OCI-LY7 (cell line): ENCODE results near the gene NUDT6. TPM values are rescaled to one million over a fixed set of nuclear protein-coding genes. Genes with fewer than 3 reads are reported as not detected.

Experiments used
- BruUV-seq: library from RNA; stranded (reverse); fragments of 400-500 nt; replicated peaks from 2 replicates; lab custom pipeline; 2021; lab: Mats Ljungman, UMichigan
- CTCF ChIA-PET: fragments of 300-600 bp; sonication (Branson Sonifier 250); formaldehyde crosslinking; loops from one replicate; lab custom pipeline; 2022; ENCODE audit warnings: antibody characterized with exemption; ENCODE audit not compliant: unreplicated experiment; lab: Charles Lee
- POLR2A ChIA-PET: fragments of 300-600 bp; sonication (Branson Sonifier 250); formaldehyde crosslinking; loops from one replicate; lab custom pipeline; 2022; ENCODE audit warnings: antibody characterized with exemption; lab: Charles Lee
- DNase-seq: peaks from one replicate; pipeline ENCODE4 v3.0.0-alpha.2; 2015; ENCODE audit warnings: low spot score
- H2AFZ ChIP-seq: fragments of 200-600 bp; sonication (generic), shearing (Covaris generic); 2 replicates; pipeline ENCODE4 v1.6.1; 2014; ENCODE audit warnings: mild to moderate bottlenecking, antibody characterized with exemption, low read length, moderate library complexity
- H3K27ac ChIP-seq: fragments of 200-600 bp; sonication (generic); 2 replicates; pipeline ENCODE4 v1.5.1; 2014; ENCODE audit warnings: mixed run types, low read depth, mild to moderate bottlenecking, moderate library complexity, low read length, inconsistent platforms; ENCODE audit not compliant: poor library complexity, severe bottlenecking
- H3K36me3 ChIP-seq: fragments of 200-600 bp; sonication (generic); 2 replicates; pipeline ENCODE4 v1.6.1; 2014; ENCODE audit warnings: mild to moderate bottlenecking, antibody characterized with exemption, low read length, moderate library complexity, mixed read lengths; ENCODE audit not compliant: insufficient read depth
- H3K4me1 ChIP-seq: fragments of 200-600 bp; sonication (generic); 2 replicates; pipeline ENCODE4 v1.5.1; 2014; ENCODE audit warnings: mild to moderate bottlenecking, low read length; ENCODE audit not compliant: insufficient read depth, poor library complexity, severe bottlenecking
- H3K4me2 ChIP-seq: fragments of 200-600 bp; sonication (generic); 2 replicates; pipeline ENCODE4 v1.6.1; 2014; ENCODE audit warnings: mild to moderate bottlenecking, low read length
- H3K4me3 ChIP-seq: fragments of 200-600 bp; sonication (generic); 2 replicates; pipeline ENCODE4 v1.5.1; 2014; ENCODE audit warnings: mild to moderate bottlenecking, low read depth, low read length; ENCODE audit not compliant: poor library complexity, severe bottlenecking
- H3K79me2 ChIP-seq: fragments of 200-600 bp; sonication (generic); 2 replicates; pipeline ENCODE4 v1.6.1; 2016; ENCODE audit warnings: low read depth, mild to moderate bottlenecking, low read length, moderate library complexity, mixed read lengths; ENCODE audit not compliant: insufficient read depth
- H3K9me2 ChIP-seq: fragments of 200-600 bp; sonication (generic); 2 replicates; pipeline ENCODE4 v1.6.1; 2016; ENCODE audit warnings: mild to moderate bottlenecking, low read length, mixed read lengths; ENCODE audit not compliant: insufficient read depth
- H3K9me3 ChIP-seq: fragments of 200-600 bp; sonication (generic); 2 replicates; pipeline ENCODE4 v1.6.1; 2014; ENCODE audit warnings: mild to moderate bottlenecking, mixed run types, low read length, mixed read lengths
- H4K20me1 ChIP-seq: fragments of 200-600 bp; sonication (generic); 2 replicates; pipeline ENCODE4 v1.6.1; 2014; ENCODE audit warnings: mild to moderate bottlenecking, antibody characterized with exemption, low read length, moderate library complexity, mixed read lengths; ENCODE audit not compliant: insufficient read depth
- CTCF ChIP-seq: fragments of 200-600 bp; sonication (generic); conservative IDR thresholded peaks from 2 replicates; pipeline ENCODE4 v1.5.1; 2014; ENCODE audit warnings: mild to moderate bottlenecking, antibody characterized with exemption, low read length, moderate library complexity, mixed read lengths
- EZH2phosphoT487 ChIP-seq: fragments of 200-600 bp; sonication (generic); IDR thresholded peaks from 2 replicates; pipeline ENCODE4 v1.6.1; 2018; ENCODE audit warnings: low read depth, borderline replicate concordance, mild to moderate bottlenecking, mixed run types, antibody characterized with exemption, low read length, moderate library complexity, mixed read lengths
- intact Hi-C: fragments of 100-400 bp; cut with micrococcal nuclease; formaldehyde crosslinking; loops from one replicate; pipeline ENCODE4 v1.10.0; 2022; ENCODE audit not compliant: unreplicated experiment
- total RNA-seq, 2 experiments: library from RNA; depleted of rRNA in 1 of 2; stranded (reverse); fragments of >200 nt in 1 of 2; shearing (Covaris generic) in 1 of 2; gene quantifications; 2 replicates each; pipeline ENCODE4 v1.2.3, GENCODE V29; 2014 to 2022

The NUDT6 gene
- total RNA-seq, 2 experiments from 2014 or later: 15.9 to 18.3 TPM

- no peak overlapping the region for H3K27ac ChIP-seq
- H3K36me3 ChIP-seq: peaks cover 3% of the 10 kb centered on the region; the same call in 1 of the 2 replicates
- H2AFZ ChIP-seq: no peak overlapping the region
- intact Hi-C loops: no loop called here
- no peaks in the 10 kb centered on the region for H3K4me1 ChIP-seq
- H3K9me3 ChIP-seq: no peaks in the 10 kb centered on the region
- no peaks in the 10 kb centered on the region for H4K20me1 ChIP-seq
- no peak overlapping the region for H3K4me2 ChIP-seq
- H3K4me3 ChIP-seq: no peak overlapping the region
- no peaks in the 10 kb centered on the region for H3K9me2 ChIP-seq
- TF ChIP-seq CTCF: no peak
- no peak for TF ChIP-seq EZH2phosphoT487
- no TSS peak for BruUV-seq
- ChIA-PET POLR2A (interaction anchor here (0.7 to 0.9 kb wide), 5 partner anchors 10 to 448 kb away, joined by 3 to 4 read pairs (median 3); no protein-coding TSS in a partner anchor), CTCF (no interaction called here)
- DNase-seq: no peak
- no peaks in the 10 kb centered on the region for H3K79me2 ChIP-seq
Observed at GRCh38 chr4:122895336-122895995, 26.9 kb downstream of the NUDT6 start.

- Histone ChIP-seq H3K36me3 (peaks cover 3% of the 10 kb centered on the region; the same call in 1 of the 2 replicates), H3K4me3 (no peak overlapping the region), H3K79me2 (no peaks in the 10 kb centered on the region), H2AFZ (no peak overlapping the region), H3K27ac (no peak overlapping the region), H3K9me3 (no peaks in the 10 kb centered on the region), H3K4me2 (no peak overlapping the region), H4K20me1 (no peaks in the 10 kb centered on the region), H3K4me1 (no peaks in the 10 kb centered on the region), H3K9me2 (no peaks in the 10 kb centered on the region)
- ChIA-PET POLR2A (no interaction called here), CTCF (no interaction called here)
- intact Hi-C loops: no loop called here
- BruUV-seq: no TSS peak
- no peak for DNase-seq
- TF ChIP-seq EZH2phosphoT487: no peak
- no peak for TF ChIP-seq CTCF
Observed at GRCh38 chr4:122894827-122895226, 27.6 kb downstream of the NUDT6 start.

GRCh38 chr4:122890147-122890795, 32.1 kb downstream of the NUDT6 start:
- Histone ChIP-seq H3K4me2 (no peak overlapping the region), H3K9me2 (no peaks in the 10 kb centered on the region), H3K36me3 (no peaks in the 10 kb centered on the region), H4K20me1 (no peaks in the 10 kb centered on the region), H3K4me1 (no peaks in the 10 kb centered on the region), H2AFZ (no peak overlapping the region), H3K79me2 (no peaks in the 10 kb centered on the region), H3K9me3 (no peaks in the 10 kb centered on the region), H3K27ac (no peak overlapping the region), H3K4me3 (no peak overlapping the region)
- BruUV-seq: no TSS peak
- ChIA-PET CTCF (no interaction called here), POLR2A (no interaction called here)
- TF ChIP-seq EZH2phosphoT487 (no peak), CTCF (no peak)
- DNase-seq: no peak
- intact Hi-C loops: no loop called here
